NCI-H226 (cell line): Measurements from ENCODE around the gene ARF4.

Experiments
- DNase-seq: peaks from one replicate; pipeline ENCODE4 v3.0.0-alpha.2; 2015

Gene ARF4

DNA sequence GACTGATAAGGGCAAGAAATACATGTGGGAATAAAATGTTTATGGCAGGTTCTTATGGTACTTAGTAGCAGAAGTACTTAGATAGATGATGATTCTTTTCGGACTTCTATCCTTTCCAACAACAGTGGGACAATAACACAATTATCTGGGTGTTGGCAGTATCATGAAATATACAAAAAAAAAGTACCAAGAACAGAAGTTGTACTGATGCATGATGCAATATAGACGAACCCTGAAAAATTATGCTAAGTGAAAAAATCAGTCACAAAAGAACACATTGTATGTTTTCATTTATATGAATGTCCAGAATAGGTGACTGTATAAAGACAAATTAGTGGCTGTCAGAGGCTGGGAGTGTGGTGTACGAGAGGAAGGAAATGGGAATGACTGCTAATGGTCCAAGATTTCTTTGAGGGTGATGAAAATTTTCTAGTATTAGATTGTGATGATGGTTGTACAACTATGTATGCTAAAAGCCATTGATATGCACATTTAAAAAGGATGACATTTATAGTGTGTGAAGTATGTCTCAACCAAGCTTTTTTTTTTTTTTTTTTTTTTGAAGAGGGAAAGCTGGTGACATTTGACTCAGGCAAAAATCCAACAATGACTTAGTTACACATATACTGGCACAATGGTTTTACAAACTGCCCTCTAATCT is 21.0 kb downstream of the ARF4 start:
- no peak for DNase-seq

DNA sequence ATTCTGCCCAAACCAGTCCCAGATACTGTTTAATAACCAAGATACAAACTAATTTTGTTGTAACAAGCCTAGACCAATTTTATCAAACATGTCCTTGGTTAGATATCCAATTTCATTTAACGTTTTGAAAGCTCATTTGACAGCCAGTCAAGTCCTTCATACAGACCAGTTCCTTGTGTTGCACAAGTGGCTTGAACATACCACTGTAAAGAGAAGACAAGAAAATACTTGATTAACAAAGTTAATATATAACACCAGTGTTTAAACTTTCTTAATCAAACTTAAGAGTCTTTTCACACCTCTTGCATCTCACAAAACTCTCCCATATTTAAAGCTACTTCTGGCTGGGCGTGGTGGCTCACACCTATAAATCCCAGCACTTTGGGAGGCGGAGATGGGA is 25.0 kb downstream of the ARF4 start:
- no peak for DNase-seq

DNA sequence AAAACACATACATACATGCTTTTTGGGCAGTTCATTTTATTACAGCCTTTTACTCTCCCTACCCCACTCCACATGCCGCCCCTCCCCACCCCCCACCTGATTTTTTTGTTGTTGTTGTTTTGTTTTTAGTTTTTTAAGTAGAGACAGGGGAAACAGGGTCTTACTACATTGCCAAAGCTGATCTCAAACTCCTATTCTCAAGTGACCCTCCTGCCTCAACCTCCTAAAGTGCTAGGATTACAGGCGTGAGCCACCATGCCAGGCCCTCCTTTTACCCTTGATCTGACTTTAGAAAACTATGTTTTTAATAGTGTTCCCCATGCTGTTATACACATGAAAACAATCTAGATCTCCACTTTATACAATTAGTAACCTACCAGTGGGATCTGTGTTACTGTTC is 26.3 kb downstream of the ARF4 start:
- no peak for DNase-seq

DNA sequence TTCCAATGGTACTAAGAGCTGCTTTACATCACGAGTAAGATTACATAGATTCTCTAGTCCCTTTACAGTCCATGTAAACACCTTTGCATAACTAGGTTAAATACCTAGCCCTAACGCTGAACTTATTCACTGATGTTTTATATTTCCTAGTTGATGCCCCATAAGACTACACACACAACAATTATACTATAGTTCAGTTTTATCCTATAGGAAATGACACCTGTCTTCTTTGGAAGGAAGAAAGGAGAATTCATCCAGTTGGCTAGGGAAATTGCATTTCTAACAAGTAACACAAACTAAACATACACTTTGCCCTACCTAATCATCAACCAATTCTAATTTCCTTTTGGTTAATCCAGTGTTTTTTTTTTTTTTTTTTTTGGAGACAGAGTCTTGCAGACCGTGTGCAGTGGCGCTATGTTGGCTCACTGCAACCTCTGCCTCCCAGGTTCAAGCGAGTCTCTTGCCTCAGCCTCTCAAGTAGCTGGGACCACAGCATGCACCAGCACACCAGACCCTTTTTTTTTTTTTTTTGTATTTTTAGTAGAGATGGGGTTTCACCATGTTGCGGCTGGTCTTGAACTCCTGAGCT is 27.2 kb downstream of the ARF4 start:
- DNase-seq = no peak

DNA sequence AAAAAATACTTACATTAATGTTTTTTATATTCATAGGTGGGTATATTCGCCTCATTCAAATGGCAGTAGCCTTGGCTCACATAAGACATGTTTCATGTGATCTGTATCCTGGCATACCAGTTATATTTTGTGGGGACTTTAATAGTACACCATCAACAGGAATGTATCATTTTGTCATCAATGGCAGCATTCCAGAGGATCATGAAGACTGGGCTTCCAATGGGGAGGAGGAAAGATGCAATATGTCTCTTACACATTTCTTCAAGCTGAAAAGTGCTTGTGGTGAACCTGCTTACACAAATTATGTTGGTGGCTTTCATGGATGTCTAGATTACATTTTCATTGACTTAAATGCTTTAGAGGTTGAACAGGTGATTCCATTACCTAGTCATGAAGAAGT is 37.6 kb downstream of the ARF4 start:
- DNase-seq = peak; percentile 24

DNA sequence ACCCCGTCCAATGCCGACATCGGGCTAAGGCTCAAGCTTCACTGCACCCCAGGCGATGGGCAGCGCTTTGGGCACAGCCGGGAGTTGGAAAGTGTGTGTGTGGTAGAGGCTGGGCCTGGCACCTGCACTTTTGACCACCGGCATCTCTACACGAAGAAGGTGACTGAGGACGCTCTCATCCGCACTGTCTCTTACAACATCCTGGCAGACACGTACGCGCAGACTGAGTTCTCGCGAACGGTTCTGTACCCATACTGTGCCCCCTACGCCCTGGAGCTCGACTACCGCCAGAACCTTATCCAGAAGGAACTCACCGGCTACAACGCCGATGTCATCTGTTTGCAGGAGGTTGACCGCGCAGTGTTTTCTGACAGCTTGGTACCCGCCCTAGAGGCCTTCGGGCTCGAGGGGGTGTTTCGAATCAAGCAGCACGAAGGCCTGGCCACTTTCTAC is 40.0 kb downstream of the ARF4 start:
- DNase-seq = peak; percentile 22

DNA sequence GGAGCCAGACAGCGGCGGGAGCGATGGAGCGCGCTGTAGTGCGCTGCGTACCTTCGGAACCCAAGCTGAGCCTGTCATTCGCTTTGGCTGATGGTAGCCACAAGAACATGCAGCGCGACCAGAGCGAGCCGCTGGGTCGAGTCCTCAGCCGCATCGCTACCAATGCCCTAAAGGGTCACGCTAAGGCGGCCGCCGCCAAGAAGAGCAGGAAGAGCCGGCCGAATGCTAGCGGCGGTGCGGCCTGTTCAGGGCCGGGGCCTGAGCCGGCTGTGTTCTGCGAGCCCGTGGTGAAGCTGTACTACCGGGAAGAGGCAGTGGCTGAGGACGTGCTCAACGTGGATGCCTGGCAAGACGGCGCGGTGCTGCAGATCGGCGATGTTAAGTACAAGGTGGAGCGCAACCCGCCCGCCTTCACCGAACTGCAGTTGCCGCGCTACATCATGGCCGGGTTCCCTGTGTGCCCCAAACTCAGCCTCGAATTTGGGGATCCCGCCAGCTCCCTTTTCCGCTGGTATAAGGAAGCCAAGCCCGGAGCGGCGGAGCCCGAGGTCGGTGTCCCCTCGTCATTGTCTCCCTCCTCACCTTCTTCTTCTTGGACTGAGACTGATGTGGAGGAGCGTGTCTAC is 40.6 kb downstream of the ARF4 start:
- peak; percentile 7 for DNase-seq

DNA sequence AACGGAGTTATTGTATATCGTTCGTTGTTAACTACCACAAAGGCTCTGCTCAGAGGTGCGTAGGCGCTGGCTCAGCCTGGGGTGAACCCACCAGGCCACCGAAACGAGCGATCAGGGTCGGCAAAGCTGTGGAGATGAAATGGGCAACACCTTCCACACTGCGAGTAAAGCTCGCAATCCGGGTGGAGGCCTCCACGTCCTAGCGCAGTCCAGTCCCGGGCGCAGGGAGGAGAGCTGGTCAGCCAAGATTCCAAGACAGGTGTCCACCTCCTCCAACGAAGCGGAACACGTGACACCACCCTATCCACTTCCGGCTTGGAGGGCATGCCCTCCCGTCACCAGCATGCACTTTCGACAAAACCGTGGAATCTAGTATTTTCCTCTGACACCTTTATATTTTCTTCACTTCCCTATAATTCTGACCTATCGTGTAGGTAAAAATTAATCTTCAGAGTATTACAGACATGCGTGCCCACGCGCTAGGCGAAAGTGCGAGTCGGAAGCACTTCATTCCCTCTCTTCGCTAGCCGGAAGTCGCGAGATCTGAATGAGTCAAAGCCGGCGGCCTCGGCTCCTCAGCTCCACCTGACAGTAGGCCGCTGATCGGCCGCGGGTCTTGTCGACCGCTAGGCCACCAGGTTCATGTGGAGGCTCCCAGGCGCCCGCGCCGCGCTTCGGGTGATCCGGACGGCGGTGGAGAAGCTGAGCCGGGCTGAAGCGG is 41.2 kb downstream of the ARF4 start, which contains the start of gene PDE12:
Gene PDE12 (plus strand): TSS at position 537 of the 721 bp plus-strand sequence. CDS start 106 bp downstream, at position 643.
- peak; percentile 85 for DNase-seq

DNA sequence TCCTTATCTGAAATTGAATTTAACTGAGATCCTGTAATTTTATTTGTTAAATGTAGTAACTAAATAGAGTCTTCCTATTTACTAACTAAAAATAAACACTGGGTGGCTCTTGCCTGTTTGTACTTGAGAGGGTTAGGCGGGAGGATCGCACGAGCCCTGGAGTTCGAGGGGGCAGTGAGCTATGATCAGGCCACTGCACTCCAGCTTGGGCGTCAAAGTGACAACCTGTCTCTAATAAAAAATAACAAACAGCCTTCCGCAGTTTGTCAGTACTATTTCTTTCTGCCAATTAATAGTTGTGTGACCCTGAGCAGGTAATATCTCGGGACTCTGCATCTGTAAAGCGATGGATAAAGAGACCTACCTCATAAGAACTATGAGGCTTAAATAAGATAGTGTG is 41.8 kb downstream of the ARF4 start:
- no peak for DNase-seq

DNA sequence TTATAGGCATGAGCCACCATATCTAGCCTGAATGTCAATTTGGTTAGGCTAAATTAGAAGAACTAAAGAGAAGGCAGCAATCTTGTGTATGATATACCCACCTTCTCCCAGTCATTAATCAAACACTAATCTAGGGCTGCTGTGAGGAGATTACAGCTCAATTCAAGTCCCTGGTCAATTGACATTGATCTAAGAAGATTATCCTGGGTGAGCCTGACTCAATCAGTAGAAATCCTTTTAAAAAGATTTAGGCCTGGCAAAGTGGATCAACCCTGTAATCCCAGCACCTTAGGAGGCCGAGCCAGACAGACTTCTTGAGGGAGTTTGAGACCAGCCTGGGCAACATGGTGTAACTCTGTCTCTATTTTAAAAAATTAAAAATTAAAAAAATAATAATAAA is 50.5 kb downstream of the ARF4 start:
- no peak for DNase-seq

DNA sequence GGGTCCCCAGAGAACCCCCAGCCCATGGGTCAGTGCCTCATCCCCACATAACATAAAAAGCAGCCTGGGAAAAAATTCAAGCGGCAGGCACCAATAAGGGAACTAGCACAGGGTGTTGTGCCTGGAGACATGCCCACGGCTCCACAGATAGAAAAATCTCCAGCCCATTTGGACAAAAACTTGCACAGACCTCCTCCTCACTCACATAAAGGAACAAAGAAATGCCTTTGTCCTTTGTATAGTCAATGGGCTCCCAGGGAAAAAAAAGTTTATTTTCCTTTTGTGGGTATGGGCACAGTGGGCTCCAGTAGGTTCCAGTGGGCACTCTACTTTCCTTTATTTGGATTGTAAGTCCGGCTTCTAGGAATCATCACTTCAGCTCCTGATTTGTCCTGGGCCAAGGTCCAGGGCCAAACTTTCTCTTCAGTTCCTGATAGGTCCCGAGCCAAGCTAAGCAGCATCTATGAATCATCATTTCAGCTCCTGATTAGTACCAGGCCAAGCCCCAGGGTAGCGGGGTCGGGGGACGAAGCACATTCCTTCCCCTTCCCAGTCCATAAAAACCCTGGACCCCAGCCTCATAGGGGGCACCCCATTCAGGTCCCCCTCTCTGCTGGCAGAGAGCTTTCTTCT is 51.4 kb downstream of the ARF4 start:
- DNase-seq = peak; percentile 3

DNA sequence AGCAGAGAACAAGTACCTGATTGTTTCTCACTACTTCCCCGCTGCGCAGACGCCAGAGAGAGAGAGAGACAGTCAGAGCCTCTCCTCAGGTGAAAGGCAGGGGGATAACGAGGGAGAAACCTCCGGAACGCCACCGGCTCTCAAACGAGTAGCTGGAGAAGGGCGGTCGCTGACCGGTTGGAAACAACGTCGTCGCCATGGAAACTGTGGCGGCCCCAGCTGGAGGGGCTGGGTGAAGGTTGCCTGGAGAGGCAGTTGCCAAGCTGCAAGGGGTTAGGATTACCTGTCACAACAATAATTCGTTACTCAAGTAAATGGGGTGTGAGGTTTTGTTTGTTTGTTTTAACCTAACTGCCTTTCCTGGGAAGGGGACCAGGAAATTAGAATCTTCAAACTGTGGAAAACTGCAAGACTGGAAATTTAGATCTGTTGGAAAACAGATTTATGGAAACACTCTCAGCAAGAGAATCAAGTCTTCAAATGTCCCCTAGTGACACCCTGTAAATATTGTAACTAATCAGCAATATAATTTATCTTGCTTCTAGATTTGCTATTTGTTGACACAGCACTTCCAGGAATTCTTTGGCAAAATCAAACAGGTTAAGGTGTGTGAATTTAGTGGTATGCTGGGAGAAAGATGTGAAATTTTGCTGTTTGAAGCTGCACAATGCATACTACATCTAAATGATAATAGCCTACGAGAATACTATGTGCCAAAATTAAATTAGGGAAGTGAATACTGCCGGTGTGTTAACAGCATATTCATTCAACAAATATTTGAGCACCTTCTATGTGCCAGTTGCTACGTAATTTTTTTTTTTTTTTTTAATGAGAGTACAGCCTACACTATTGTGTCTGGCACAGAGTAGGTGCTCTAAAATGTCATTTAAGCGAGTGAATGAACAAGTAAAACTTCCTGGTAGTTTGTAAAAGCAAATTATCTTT is 52.7 kb downstream of the ARF4 start, which contains the start of gene DNAH12:
Gene DNAH12 (minus strand): TSS at position 164 of the 945 bp plus-strand sequence. CDS start 1,474 bp downstream, outside the sequence.
- DNase-seq = no peak

DNA sequence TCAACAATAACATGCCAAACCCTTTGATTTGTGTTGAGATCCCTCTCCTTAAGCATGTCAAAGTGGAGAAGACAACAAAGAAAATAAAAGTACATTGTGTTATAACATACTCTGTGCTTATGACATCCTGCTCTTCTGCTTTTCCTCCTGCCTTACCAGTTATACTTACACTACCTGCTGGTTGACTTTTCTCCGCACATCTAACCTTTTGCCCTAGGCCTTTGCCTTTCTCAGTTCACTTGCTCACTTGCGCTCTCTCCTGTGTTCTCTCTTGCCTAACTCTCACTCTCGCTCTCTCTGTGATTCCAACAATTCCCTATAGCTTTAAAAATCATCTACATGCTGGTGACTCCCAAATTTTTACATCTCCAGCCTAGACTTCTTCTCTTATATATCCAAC is 58.7 kb downstream of the ARF4 start:
- DNase-seq = no peak

DNA sequence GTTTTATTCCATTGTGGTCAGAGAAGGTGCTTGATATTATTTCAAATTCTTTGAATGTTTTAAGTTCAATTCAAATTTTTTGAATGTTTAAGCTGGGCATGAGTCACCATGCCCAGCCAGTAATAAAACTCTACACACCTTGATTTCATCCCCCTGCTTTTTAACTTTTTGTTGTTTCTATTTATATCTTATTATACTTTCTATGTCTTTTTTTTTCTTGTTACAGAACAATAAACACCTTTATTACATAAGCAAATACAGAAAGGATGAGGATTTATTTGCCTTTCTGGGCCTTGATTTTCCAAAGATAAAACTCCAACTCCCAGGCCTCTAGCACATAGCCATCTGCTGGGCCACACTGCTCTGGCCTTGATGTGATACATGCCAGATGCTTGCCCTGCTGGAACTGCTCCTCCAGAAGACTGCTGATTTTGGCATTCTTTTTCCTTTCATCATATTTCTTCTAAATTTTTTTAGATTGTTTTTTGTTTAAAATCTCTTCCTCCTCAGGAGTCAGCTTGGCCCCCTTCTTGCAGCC is 67.0 kb downstream of the ARF4 start:
- DNase-seq = no peak
